DND-41 (cell line): Measurements from ENCODE around the gene TSPAN5.

Source experiments
- CTCF ChIP-seq: IDR thresholded peaks from 2 replicates; pipeline ENCODE4 v1.5.1; 2012; ENCODE audit warnings: borderline replicate concordance, low read length, moderate library complexity, mild to moderate bottlenecking; ENCODE audit not compliant: poor library complexity, severe bottlenecking; ENCODE audit errors: extremely low read depth
- EZH2 ChIP-seq: IDR thresholded peaks from 3 replicates; pipeline ENCODE4 v1.6.1; 2012; ENCODE audit warnings: borderline replicate concordance, low read depth, mild to moderate bottlenecking, moderate library complexity, low read length, inconsistent platforms; ENCODE audit not compliant: severe bottlenecking

- TF ChIP-seq CTCF = no peak
- no peak for TF ChIP-seq EZH2
These were observed 47.3 kb downstream of the TSPAN5 start for GRCh38 chr4:98610926-98611676.
